GM18502 (cell line): ENCODE data around the gene ICOS.
A peak's percentile ranks its signal among the peaks of the same experiment; 100 is the strongest.
"Not testable (repeated sequence)": the region's sequence is repeated elsewhere in the genome, so short reads cannot be mapped to it uniquely, and the experiment has no call there.

Source experiments
- ATAC-seq: cut with Tn5 transposase; IDR thresholded peaks from one replicate; pipeline ENCODE4 v1.9.1; 2021; ENCODE audit warnings: mild to moderate bottlenecking; ENCODE audit not compliant: unreplicated experiment, poor library complexity

Gene ICOS

GRCh38 chr2:203971251-203971650 lies 34.7 kb downstream of the ICOS start:
- no peak for ATAC-seq

- peak; percentile 59 for ATAC-seq
Measured at GRCh38 chr2:203972066-203972465, 35.5 kb downstream of the ICOS start.

GRCh38 chr2:203973000-203973399 lies 36.4 kb downstream of the ICOS start:
- peak; percentile 56 for ATAC-seq

DNA sequence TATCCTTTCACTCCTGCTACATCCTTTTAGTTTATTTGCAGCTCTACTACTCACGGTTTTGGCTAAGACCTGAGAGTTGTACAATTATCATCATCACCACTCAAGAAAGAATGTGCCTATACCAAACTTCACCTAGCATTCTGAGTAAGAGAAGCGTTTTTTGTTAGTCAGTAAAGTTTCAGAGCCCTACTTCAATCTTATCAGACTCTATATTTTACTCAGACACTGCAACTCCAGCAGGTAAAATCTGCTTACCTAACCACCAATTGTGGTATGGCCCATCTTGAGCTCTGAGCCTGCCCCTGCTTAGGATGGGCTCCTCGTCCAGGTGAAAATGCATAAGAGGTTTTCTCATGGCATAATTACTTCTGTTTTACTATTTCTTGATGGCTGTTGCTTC lies 37.1 kb downstream of the ICOS start:
- ATAC-seq = no peak

DNA sequence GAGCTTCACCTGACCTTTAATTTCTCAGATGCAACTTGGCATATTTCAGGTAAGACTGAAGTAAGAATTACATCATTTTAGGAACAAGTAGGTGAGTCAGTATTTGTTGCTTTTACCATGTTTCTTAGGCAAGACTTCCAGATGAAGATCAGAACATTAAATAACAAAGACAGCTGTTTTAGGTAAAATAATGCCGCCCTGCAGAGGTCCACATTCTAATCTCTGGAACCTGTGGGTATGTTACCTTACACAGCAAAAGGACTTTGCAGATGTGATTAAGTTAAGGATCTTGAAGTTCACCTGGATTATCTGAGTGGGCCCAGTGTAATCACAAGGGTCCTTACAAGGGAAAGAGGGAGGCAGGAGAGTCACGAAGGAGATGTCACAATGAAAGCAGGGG lies 39.3 kb downstream of the ICOS start:
- no peak for ATAC-seq

- ATAC-seq = no peak
Measured at GRCh38 chr2:203982276-203982675, 45.7 kb downstream of the ICOS start.

DNA sequence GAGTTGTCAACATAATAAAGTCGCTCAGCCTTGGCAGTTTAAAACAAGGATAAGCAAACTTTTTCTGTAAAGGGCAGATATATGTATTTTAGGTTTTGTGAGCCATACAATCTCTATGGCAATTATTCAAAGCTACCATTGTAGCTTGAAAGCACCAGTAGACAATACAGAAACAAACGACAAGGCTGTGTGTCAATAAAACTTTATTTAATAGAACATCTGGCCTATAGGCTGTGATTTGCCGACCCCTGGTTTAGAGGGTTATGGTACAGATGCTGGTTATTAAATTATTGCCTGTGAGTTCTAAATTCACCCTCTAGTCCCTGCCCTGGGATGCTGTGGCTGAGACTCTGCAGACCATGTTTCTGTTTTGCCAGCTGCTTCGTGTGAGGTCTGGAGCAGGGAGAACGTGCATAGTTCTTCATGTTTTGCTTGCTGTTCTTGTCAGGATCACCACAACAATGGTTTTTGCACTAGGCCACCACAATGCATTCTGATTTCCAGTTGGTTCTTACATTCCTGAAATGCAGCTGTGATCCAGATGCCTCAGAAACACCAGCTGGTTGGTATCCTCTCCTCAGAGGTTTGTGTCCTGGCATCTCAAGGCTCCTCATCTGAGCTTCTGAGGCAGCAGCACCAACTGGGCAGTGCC lies 46.6 kb downstream of the ICOS start:
- ATAC-seq = no peak

GRCh38 chr2:203985978-203986377 lies 49.4 kb downstream of the ICOS start:
- ATAC-seq = not testable (repeated sequence)

DNA sequence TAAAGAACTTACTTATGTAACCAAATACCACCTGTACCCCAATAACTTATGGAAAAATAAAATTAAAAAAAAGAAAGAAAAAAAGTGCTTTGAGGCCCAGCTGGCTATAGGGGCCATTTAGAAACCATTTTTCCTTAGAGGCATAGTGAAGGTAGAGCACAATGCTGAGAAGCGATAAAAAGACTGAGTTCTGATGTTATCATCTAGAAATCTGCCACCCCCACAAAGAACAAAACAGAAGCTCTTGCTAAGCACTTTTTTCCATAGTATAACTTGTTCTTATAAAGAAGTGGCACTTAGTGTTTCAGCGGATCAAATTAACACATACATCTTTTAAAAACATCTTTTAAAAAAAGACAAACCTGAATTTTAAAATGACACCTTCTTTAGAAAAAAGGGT lies 51.4 kb downstream of the ICOS start:
- ATAC-seq = no peak

- ATAC-seq = no peak
Measured at GRCh38 chr2:203988500-203989260, 52.1 kb downstream of the ICOS start.

GRCh38 chr2:203989521-203989920 lies 53.0 kb downstream of the ICOS start:
- no peak for ATAC-seq

- no peak for ATAC-seq
Measured at GRCh38 chr2:203992509-203992908, 55.9 kb downstream of the ICOS start.

DNA sequence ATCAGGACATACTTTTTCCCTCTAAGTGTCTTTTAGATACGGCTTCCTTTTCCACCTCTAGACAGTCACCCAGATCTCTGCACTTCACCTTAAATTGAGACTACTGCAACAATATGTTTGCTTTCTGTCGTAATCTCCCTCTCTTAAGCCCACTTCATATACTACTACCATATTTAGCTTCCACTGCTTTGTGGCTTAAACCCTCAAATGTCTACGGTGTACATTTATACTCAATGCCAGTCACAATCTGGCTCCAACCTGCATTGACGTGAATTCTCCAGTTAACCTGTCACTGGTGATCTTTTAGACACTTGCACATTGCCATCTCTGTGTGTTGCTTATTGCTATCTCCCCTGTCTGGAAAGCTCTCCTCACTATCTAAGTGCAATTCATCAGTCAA lies 56.4 kb downstream of the ICOS start:
- no peak for ATAC-seq

GRCh38 chr2:203993560-203993959 lies 57.0 kb downstream of the ICOS start:
- no peak for ATAC-seq

- ATAC-seq = no peak
Measured at GRCh38 chr2:203994735-203995134, 58.2 kb downstream of the ICOS start.

GRCh38 chr2:203996692-203997091 lies 60.1 kb downstream of the ICOS start:
- no peak for ATAC-seq

- peak; percentile 61 for ATAC-seq
Measured at GRCh38 chr2:203997481-203997880, 60.9 kb downstream of the ICOS start.

GRCh38 chr2:203997980-203998809 lies 61.6 kb downstream of the ICOS start:
- peak; percentile 11 for ATAC-seq

- no peak for ATAC-seq
Measured at GRCh38 chr2:203999835-204000234, 63.3 kb downstream of the ICOS start.

- ATAC-seq = no peak
Measured at GRCh38 chr2:204000446-204000845, 63.9 kb downstream of the ICOS start.
